Measurements from ENCODE around the gene AMHR2. TPM values are rescaled to one million over a fixed set of nuclear protein-coding genes. Genes with fewer than 3 reads are reported as not detected.

Gene AMHR2
- total RNA-seq, 1 experiment from 2014 or later: 0.29 TPM

- no peak overlapping the region for H3K4me2 ChIP-seq (ENCODE audit: low read length)
- BruUV-seq (replicated peaks): no TSS peak
- intact Hi-C loops (cut with micrococcal nuclease): no loop called here
- ChIA-PET POLR2A (ENCODE audit: unreplicated experiment) (interaction anchor here (0.6 kb wide), 1 partner anchor 83 kb away, joined by 3 read pairs; no protein-coding TSS in a partner anchor), CTCF (no interaction called here)
- no peak for DNase-seq
- no peak overlapping the region for H3K9ac ChIP-seq (ENCODE audit: low read length)
- peaks cover 99% of the 10 kb centered on the region for H3K36me3 ChIP-seq (ENCODE audit: low read depth, low read length)
- H3K27ac ChIP-seq (ENCODE audit: low read length): no peak overlapping the region
- H4K20me1 ChIP-seq (ENCODE audit: low read length): peaks cover 87% of the 10 kb centered on the region
- no peaks in the 10 kb centered on the region for H3K27me3 ChIP-seq (ENCODE audit: low read length)
- H3F3A ChIP-seq (ENCODE audit: low read length, unreplicated experiment): peaks cover 4% of the 10 kb centered on the region
- H3K4me1 ChIP-seq (ENCODE audit: insufficient read depth, low read length): no peaks in the 10 kb centered on the region
- no peak for TF ChIP-seq EZH2phosphoT487 (IDR thresholded peaks at IDR 0.05; ENCODE audit: borderline replicate concordance, low read length)
- no peak for TF ChIP-seq EZH2 (IDR thresholded peaks at IDR 0.05; ENCODE audit: low read length, unreplicated experiment)
- TF ChIP-seq CTCF (conservative IDR thresholded peaks at IDR 0.05; ENCODE audit: low read depth, low read length): no peak
- no peak overlapping the region for H3K4me3 ChIP-seq (ENCODE audit: low read length)
- no peaks in the 10 kb centered on the region for H3K9me3 ChIP-seq (ENCODE audit: low read length)
- peaks cover 87% of the 10 kb centered on the region for H3K79me2 ChIP-seq (ENCODE audit: low read length)
- no peak overlapping the region for H2AFZ ChIP-seq (ENCODE audit: low read length)
- ATAC-seq: no peak
- no peaks in the 10 kb centered on the region for H3K9me2 ChIP-seq (replicated peaks; ENCODE audit: low read length)
These were observed 40.3 kb downstream of the AMHR2 start for GRCh38 chr12:53463802-53464560.

DNA sequence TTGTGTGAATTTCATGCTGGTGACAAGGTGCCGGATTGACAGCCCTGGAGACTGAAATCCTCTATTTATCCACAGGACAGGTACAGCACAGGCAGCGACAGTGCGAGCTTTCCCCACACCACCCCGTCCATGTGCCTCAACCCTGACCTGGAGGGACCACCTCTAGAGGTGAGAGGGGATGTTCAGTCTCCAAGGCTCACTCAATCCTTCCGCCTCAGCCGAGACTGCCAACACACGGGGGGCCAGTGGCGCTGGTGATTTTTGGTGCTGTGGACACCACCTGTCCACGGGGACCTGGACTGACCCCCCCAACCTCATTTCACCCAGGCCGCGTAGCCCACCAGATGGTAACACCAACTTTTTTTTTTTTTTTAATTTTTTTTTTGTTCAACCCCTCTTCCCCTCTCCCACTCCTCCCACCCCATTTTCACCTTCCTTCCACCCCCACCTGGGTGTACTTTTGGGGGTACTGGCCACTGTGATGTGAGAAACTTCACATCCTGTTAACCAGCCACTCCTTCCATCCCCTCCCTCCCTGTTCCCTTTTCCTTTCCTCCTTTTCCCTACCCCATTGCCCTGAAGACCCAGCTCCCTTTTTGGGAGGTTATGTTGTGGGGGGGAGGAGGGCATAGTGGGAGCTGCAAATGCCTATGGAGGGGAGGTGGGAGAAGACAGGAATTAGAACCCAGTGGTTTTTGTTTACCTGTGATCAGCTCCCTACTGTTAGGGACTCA, 41.2 kb downstream of the AMHR2 start:
- no peak for TF ChIP-seq EZH2 (IDR thresholded peaks at IDR 0.05; ENCODE audit: low read length, unreplicated experiment)
- TF ChIP-seq EZH2phosphoT487 (IDR thresholded peaks at IDR 0.05; ENCODE audit: borderline replicate concordance, low read length): no peak
- no peak for TF ChIP-seq CTCF (conservative IDR thresholded peaks at IDR 0.05; ENCODE audit: low read depth, low read length)
- H3K36me3 ChIP-seq (ENCODE audit: low read depth, low read length): peaks cover 99% of the 10 kb centered on the region
- H3K27me3 ChIP-seq (ENCODE audit: low read length): no peaks in the 10 kb centered on the region
- H3K4me1 ChIP-seq (ENCODE audit: insufficient read depth, low read length): no peaks in the 10 kb centered on the region
- BruUV-seq (replicated peaks): no TSS peak
- ATAC-seq (no peak), DNase-seq (no peak)
- peaks cover 81% of the 10 kb centered on the region for H3K79me2 ChIP-seq (ENCODE audit: low read length)
- H3F3A ChIP-seq (ENCODE audit: low read length, unreplicated experiment): peaks cover 4% of the 10 kb centered on the region
- no peaks in the 10 kb centered on the region for H3K9me2 ChIP-seq (replicated peaks; ENCODE audit: low read length)
- no peak overlapping the region for H3K4me3 ChIP-seq (ENCODE audit: low read length)
- H3K4me2 ChIP-seq (ENCODE audit: low read length): no peak overlapping the region
- no peak overlapping the region for H3K9ac ChIP-seq (ENCODE audit: low read length)
- ChIA-PET CTCF (no interaction called here), POLR2A (ENCODE audit: unreplicated experiment) (interaction anchor here (0.6 kb wide), 1 partner anchor 84 kb away, joined by 3 read pairs; no protein-coding TSS in a partner anchor)
- intact Hi-C loops (cut with micrococcal nuclease): no loop called here
- peaks cover 78% of the 10 kb centered on the region for H4K20me1 ChIP-seq (ENCODE audit: low read length)
- no peak overlapping the region for H2AFZ ChIP-seq (ENCODE audit: low read length)
- no peaks in the 10 kb centered on the region for H3K9me3 ChIP-seq (ENCODE audit: low read length)
- H3K27ac ChIP-seq (ENCODE audit: low read length): no peak overlapping the region

DNA sequence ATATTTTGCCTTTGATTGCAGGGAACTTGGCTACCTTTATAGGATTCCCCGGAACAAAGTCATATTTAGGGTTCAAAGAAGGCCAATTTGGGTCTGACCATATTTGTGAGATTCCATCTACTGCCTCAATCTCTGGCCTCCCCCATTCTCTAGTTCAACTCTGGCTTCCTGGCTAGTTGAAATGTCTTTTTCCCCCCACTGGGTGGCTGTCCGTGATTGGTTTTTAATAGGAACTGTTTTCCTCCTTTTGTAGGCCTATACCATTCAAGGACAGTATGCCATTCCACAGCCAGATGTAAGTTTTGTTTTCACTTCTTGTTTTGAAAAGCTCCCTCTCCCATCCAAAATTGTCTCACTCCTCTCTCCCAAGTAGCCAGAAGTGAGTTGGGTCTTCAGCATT, 42.0 kb downstream of the AMHR2 start:
- no TSS peak for BruUV-seq (replicated peaks)
- peaks cover 97% of the 10 kb centered on the region for H3K36me3 ChIP-seq (ENCODE audit: low read depth, low read length)
- no peaks in the 10 kb centered on the region for H3K27me3 ChIP-seq (ENCODE audit: low read length)
- ATAC-seq (no peak), DNase-seq (no peak)
- H3K4me1 ChIP-seq (ENCODE audit: insufficient read depth, low read length): no peaks in the 10 kb centered on the region
- no peak overlapping the region for H3K4me2 ChIP-seq (ENCODE audit: low read length)
- H3K9me2 ChIP-seq (replicated peaks; ENCODE audit: low read length): no peaks in the 10 kb centered on the region
- peaks cover 74% of the 10 kb centered on the region for H4K20me1 ChIP-seq (ENCODE audit: low read length)
- no peak overlapping the region for H3K27ac ChIP-seq (ENCODE audit: low read length)
- TF ChIP-seq EZH2 (IDR thresholded peaks at IDR 0.05; ENCODE audit: low read length, unreplicated experiment) (no peak), EZH2phosphoT487 (IDR thresholded peaks at IDR 0.05; ENCODE audit: borderline replicate concordance, low read length) (no peak), CTCF (conservative IDR thresholded peaks at IDR 0.05; ENCODE audit: low read depth, low read length) (no peak)
- ChIA-PET CTCF (no interaction called here), POLR2A (ENCODE audit: unreplicated experiment) (no interaction called here)
- H3K9me3 ChIP-seq (ENCODE audit: low read length): no peaks in the 10 kb centered on the region
- H3F3A ChIP-seq (ENCODE audit: low read length, unreplicated experiment): peaks cover 4% of the 10 kb centered on the region
- peaks cover 79% of the 10 kb centered on the region for H3K79me2 ChIP-seq (ENCODE audit: low read length)
- intact Hi-C loops (cut with micrococcal nuclease): no loop called here
- no peak overlapping the region for H2AFZ ChIP-seq (ENCODE audit: low read length)
- H3K4me3 ChIP-seq (ENCODE audit: low read length): no peak overlapping the region
- no peak overlapping the region for H3K9ac ChIP-seq (ENCODE audit: low read length)

All from PC-3 (cell line).